HEK293 (cell line): ENCODE measurements around the gene VEGFA.

Experiments used
- CTCF ChIA-PET: fragments of 350-600 bp; formaldehyde crosslinking; extraction: SDS; loops from one replicate; lab custom pipeline; 2021; ENCODE audit warnings: antibody characterized with exemption; lab: Yijun Ruan, JAX
- POLR2A ChIA-PET: fragments of 300-600 bp; formaldehyde crosslinking; extraction: SDS; loops from one replicate; lab custom pipeline; 2020; ENCODE audit warnings: antibody characterized with exemption, inconsistent platforms; lab: Yijun Ruan, JAX
- H3K27ac ChIP-seq: fragments of 200-500 bp; sonication (Bioruptor generic); 2 replicates; pipeline ENCODE4 v1.5.1; 2014; ENCODE audit warnings: low read depth, low read length, control low read depth, inconsistent platforms; ENCODE audit errors: extremely low read depth
- H3K36me3 ChIP-seq, 2 experiments: fragments of 200-500 bp in 1 of 2; sonication (Bioruptor generic) in 1 of 2; 1 replicate in 1 of 2; 2 replicates in 1 of 2; pipeline ENCODE4 v1.5.1; 2014 to 2017; ENCODE audit warnings: inconsistent platforms in 2 of 2, low read length in 2 of 2; ENCODE audit not compliant: control insufficient read depth in 2 of 2, insufficient read depth in 1 of 2
- H3K4me1 ChIP-seq: fragments of 200-500 bp; sonication (Bioruptor generic); 2 replicates; pipeline ENCODE4 v1.5.1; 2014; ENCODE audit warnings: mild to moderate bottlenecking, low read length, inconsistent platforms; ENCODE audit not compliant: control insufficient read depth, insufficient read depth
- H3K4me3 ChIP-seq: 2 replicates; pipeline ENCODE4 v1.5.1; 2011; ENCODE audit warnings: low read depth, mild to moderate bottlenecking, control low read depth, low read length, moderate library complexity
- H3K9me3 ChIP-seq: fragments of 200-500 bp; sonication (Bioruptor generic); 2 replicates; pipeline ENCODE4 v1.5.1; 2014; ENCODE audit warnings: low read depth, low read length, inconsistent platforms; ENCODE audit not compliant: control insufficient read depth, insufficient read depth
- EGR2 ChIP-seq: fragments of 450-650 bp; formaldehyde crosslinking; IDR thresholded peaks from 2 replicates; pipeline ENCODE4 v1.5.1; 2016; ENCODE audit warnings: low read depth, missing biosample characterization, missing genetic modification characterization
- HOXC10 ChIP-seq: sonication (generic); formaldehyde crosslinking; IDR thresholded peaks from 2 replicates; pipeline ENCODE4 v1.8.1; 2023; ENCODE audit warnings: mild to moderate bottlenecking, missing genetic modification reagents
- KLF8 ChIP-seq: fragments of 450-650 bp; formaldehyde crosslinking; IDR thresholded peaks from 2 replicates; pipeline ENCODE4 v1.5.1; 2016; ENCODE audit warnings: missing biosample characterization, missing genetic modification characterization
- OVOL3 ChIP-seq: fragments of 450-650 bp; formaldehyde crosslinking; IDR thresholded peaks from 2 replicates; pipeline ENCODE4 v1.5.1; 2016; ENCODE audit warnings: missing biosample characterization, missing genetic modification characterization
- SALL2 ChIP-seq: fragments of 450-650 bp; formaldehyde crosslinking; IDR thresholded peaks from 2 replicates; pipeline ENCODE4 v1.5.0; 2017; ENCODE audit warnings: missing biosample characterization, mild to moderate bottlenecking, missing genetic modification characterization, borderline replicate concordance
- YY1 ChIP-seq: fragments of 450-650 bp; formaldehyde crosslinking; IDR thresholded peaks from 2 replicates; pipeline ENCODE4 v1.5.1; 2018; ENCODE audit warnings: missing biosample characterization, missing genetic modification characterization
- ZBTB20 ChIP-seq: fragments of 450-650 bp; formaldehyde crosslinking; IDR thresholded peaks from 2 replicates; pipeline ENCODE4 v1.5.1; 2016; ENCODE audit warnings: missing biosample characterization, missing genetic modification characterization
- ZBTB21 ChIP-seq: fragments of 450-650 bp; formaldehyde crosslinking; IDR thresholded peaks from 2 replicates; pipeline ENCODE4 v1.5.1; 2017; ENCODE audit warnings: missing biosample characterization, missing genetic modification characterization
- ZFHX2 ChIP-seq: fragments of 450-650 bp; formaldehyde crosslinking; conservative IDR thresholded peaks from 2 replicates; pipeline ENCODE4 v1.5.1; 2016; ENCODE audit warnings: missing biosample characterization, missing genetic modification characterization
- ZFP41 ChIP-seq: fragments of 450-650 bp; formaldehyde crosslinking; IDR thresholded peaks from 2 replicates; pipeline ENCODE4 v1.5.1; 2016; ENCODE audit warnings: missing biosample characterization, missing genetic modification characterization, borderline replicate concordance
- ZFP69B ChIP-seq: fragments of 450-650 bp; formaldehyde crosslinking; IDR thresholded peaks from 2 replicates; pipeline ENCODE4 v1.5.1; 2016; ENCODE audit warnings: missing biosample characterization, missing genetic modification characterization
- ZIC2 ChIP-seq: fragments of 450-650 bp; formaldehyde crosslinking; IDR thresholded peaks from 2 replicates; pipeline ENCODE4 v1.5.1; 2016; ENCODE audit warnings: missing biosample characterization, missing genetic modification characterization
- ZNF16 ChIP-seq: fragments of 450-650 bp; formaldehyde crosslinking; IDR thresholded peaks from 2 replicates; pipeline ENCODE4 v1.5.1; 2016; ENCODE audit warnings: low read depth, missing biosample characterization, missing genetic modification characterization
- ZNF174 ChIP-seq: fragments of 450-650 bp; formaldehyde crosslinking; IDR thresholded peaks from 2 replicates; pipeline ENCODE4 v1.5.0; 2017; ENCODE audit warnings: missing biosample characterization, mild to moderate bottlenecking, missing genetic modification characterization
- ZNF175 ChIP-seq: fragments of 450-650 bp; formaldehyde crosslinking; IDR thresholded peaks from 2 replicates; pipeline ENCODE4 v1.5.1; 2016; ENCODE audit warnings: missing biosample characterization, missing genetic modification characterization
- ZNF19 ChIP-seq: fragments of 450-650 bp; formaldehyde crosslinking; IDR thresholded peaks from 2 replicates; pipeline ENCODE4; 2016; ENCODE audit warnings: missing biosample characterization, missing genetic modification characterization, low read depth
- ZNF202 ChIP-seq: fragments of 450-650 bp; formaldehyde crosslinking; IDR thresholded peaks from 2 replicates; pipeline ENCODE4 v1.5.1; 2016; ENCODE audit warnings: missing biosample characterization, missing genetic modification characterization, borderline replicate concordance
- ZNF221 ChIP-seq: fragments of 450-650 bp; formaldehyde crosslinking; IDR thresholded peaks from 2 replicates; pipeline ENCODE4 v1.5.1; 2017; ENCODE audit warnings: missing biosample characterization, missing genetic modification characterization, borderline replicate concordance
- ZNF394 ChIP-seq: fragments of 450-650 bp; formaldehyde crosslinking; IDR thresholded peaks from 2 replicates; pipeline ENCODE4 v1.5.1; 2016; ENCODE audit warnings: missing biosample characterization, missing genetic modification characterization, mild to moderate bottlenecking, moderate library complexity, borderline replicate concordance
- ZNF423 ChIP-seq: fragments of 450-650 bp; formaldehyde crosslinking; IDR thresholded peaks from 2 replicates; pipeline ENCODE4 v1.5.1; 2016; ENCODE audit warnings: missing biosample characterization, missing genetic modification characterization
- ZNF473 ChIP-seq: fragments of 450-650 bp; formaldehyde crosslinking; IDR thresholded peaks from 2 replicates; pipeline ENCODE4 v1.5.1; 2017; ENCODE audit warnings: missing biosample characterization, missing genetic modification characterization
- ZNF544 ChIP-seq: fragments of 450-650 bp; formaldehyde crosslinking; IDR thresholded peaks from 2 replicates; pipeline ENCODE4 v1.5.0; 2017; ENCODE audit warnings: missing biosample characterization, missing genetic modification characterization
- ZNF549 ChIP-seq: fragments of 450-650 bp; IDR thresholded peaks from 2 replicates; pipeline ENCODE4 v1.5.1; 2018; ENCODE audit warnings: missing biosample characterization, missing genetic modification characterization, mild to moderate bottlenecking, inconsistent platforms, moderate library complexity
- ZNF555 ChIP-seq: fragments of 450-650 bp; formaldehyde crosslinking; conservative IDR thresholded peaks from 2 replicates; pipeline ENCODE4 v1.5.1; 2017; ENCODE audit warnings: missing biosample characterization, mild to moderate bottlenecking, missing genetic modification characterization, inconsistent platforms
- ZNF629 ChIP-seq: fragments of 450-650 bp; formaldehyde crosslinking; IDR thresholded peaks from 2 replicates; pipeline ENCODE4 v1.5.1; 2017; ENCODE audit warnings: missing biosample characterization, missing genetic modification characterization
- ZSCAN16 ChIP-seq: fragments of 450-650 bp; formaldehyde crosslinking; IDR thresholded peaks from 2 replicates; pipeline ENCODE4 v1.5.1; 2016; ENCODE audit warnings: missing biosample characterization, missing genetic modification characterization
- TF ChIP-seq, protein P1 (sequence below): fragments of 450-650 bp; formaldehyde crosslinking; IDR thresholded peaks from 2 replicates; pipeline ENCODE4 v1.5.0; 2017; ENCODE audit warnings: missing biosample characterization, missing genetic modification characterization, borderline replicate concordance
- TF ChIP-seq, protein P2 (sequence below): fragments of 450-650 bp; formaldehyde crosslinking; IDR thresholded peaks from 2 replicates; pipeline ENCODE4 v1.5.1; 2016; ENCODE audit warnings: missing biosample characterization, missing genetic modification characterization
- TF ChIP-seq, protein P3 (sequence below): fragments of 450-650 bp; formaldehyde crosslinking; IDR thresholded peaks from 2 replicates; pipeline ENCODE4 v1.5.1; 2016; ENCODE audit warnings: missing biosample characterization, missing genetic modification characterization
- TF ChIP-seq, protein P4 (sequence below): fragments of 450-650 bp; formaldehyde crosslinking; IDR thresholded peaks from 2 replicates; pipeline ENCODE4 v1.5.1; 2017; ENCODE audit warnings: missing biosample characterization, missing genetic modification characterization

The VEGFA gene

DNA sequence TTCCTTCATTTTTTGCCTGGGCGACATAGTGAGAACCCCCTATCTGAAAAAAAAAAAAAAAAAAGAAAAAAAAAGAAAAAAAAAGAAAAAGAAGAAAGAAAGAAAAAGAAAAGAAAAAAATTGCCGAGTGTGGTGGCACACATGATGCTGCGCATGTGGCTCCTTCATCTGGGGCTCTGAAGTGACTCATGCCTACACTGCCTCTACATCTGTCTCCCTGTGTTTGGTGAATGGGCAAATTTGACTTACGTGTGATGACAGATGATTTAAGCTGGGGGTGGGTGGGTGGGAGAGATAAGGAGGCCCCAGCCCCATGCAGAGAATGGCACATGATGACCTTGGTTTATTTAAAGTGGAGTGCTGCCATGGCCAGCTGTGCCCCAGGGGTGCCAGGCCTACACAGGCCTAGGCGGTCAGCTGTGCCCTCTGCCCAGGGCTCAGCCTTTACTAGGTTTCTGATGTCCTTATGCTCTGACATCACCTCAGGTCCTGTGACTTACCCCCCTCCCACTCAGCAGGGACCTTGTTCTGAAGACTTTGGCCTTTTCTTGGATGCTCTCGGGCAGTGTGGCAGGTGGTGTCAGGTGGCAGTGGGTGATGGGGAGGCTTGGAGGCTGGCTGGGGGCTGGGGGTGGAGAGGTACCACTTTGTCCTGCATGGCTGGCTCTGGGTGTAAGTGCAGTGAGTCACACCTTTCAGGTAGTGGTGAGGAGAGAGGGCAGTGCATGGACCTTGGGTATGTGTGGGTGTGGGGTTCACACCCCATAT is 41.1 kb downstream of the VEGFA start (continued):
- TF ChIP-seq, protein P1, sequence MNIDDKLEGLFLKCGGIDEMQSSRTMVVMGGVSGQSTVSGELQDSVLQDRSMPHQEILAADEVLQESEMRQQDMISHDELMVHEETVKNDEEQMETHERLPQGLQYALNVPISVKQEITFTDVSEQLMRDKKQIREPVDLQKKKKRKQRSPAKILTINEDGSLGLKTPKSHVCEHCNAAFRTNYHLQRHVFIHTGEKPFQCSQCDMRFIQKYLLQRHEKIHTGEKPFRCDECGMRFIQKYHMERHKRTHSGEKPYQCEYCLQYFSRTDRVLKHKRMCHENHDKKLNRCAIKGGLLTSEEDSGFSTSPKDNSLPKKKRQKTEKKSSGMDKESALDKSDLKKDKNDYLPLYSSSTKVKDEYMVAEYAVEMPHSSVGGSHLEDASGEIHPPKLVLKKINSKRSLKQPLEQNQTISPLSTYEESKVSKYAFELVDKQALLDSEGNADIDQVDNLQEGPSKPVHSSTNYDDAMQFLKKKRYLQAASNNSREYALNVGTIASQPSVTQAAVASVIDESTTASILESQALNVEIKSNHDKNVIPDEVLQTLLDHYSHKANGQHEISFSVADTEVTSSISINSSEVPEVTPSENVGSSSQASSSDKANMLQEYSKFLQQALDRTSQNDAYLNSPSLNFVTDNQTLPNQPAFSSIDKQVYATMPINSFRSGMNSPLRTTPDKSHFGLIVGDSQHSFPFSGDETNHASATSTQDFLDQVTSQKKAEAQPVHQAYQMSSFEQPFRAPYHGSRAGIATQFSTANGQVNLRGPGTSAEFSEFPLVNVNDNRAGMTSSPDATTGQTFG, result no peak
- TF ChIP-seq EGR2 (tag by site-specific recombination), result peak; percentile 90
- TF ChIP-seq YY1 (tag by site-specific recombination), result no peak
- TF ChIP-seq ZFHX2 (tag by site-specific recombination), result peak; percentile 95
- TF ChIP-seq, protein P2, sequence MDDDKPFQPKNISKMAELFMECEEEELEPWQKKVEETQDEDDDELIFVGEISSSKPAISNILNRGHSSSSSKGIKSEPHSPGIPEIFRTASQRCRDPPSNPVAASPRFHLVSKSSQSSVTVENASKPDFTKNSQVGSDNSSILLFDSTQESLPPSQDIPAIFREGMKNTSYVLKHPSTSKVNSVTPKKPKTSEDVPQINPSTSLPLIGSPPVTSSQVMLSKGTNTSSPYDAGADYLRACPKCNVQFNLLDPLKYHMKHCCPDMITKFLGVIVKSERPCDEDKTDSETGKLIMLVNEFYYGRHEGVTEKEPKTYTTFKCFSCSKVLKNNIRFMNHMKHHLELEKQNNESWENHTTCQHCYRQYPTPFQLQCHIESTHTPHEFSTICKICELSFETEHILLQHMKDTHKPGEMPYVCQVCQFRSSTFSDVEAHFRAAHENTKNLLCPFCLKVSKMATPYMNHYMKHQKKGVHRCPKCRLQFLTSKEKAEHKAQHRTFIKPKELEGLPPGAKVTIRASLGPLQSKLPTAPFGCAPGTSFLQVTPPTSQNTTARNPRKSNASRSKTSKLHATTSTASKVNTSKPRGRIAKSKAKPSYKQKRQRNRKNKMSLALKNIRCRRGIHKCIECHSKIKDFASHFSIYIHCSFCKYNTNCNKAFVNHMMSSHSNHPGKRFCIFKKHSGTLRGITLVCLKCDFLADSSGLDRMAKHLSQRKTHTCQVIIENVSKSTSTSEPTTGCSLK (tag by site-specific recombination), result no peak
- no peak for TF ChIP-seq ZNF16 (tag by site-specific recombination)
- TF ChIP-seq, protein P3, sequence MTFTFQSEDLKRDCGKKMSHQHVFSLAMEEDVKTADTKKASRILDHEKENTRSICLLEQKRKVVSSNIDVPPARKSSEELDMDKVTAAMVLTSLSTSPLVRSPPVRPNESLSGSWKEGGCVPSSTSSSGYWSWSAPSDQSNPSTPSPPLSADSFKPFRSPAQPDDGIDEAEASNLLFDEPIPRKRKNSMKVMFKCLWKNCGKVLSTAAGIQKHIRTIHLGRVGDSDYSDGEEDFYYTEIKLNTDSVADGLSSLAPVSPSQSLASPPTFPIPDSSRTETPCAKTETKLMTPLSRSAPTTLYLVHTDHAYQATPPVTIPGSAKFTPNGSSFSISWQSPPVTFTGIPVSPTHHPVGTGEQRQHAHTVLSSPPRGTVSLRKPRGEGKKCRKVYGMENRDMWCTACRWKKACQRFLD (tag by site-specific recombination), result no peak
- TF ChIP-seq ZIC2 (tag by site-specific recombination), result 0 out of 2 replicates have a peak, but pooled peaks have one; percentile 17
- TF ChIP-seq ZNF221 (tag by site-specific recombination), result no peak
- TF ChIP-seq ZNF549 (tag by site-specific recombination), result no peak
- no peak for TF ChIP-seq ZBTB21
- no peak for TF ChIP-seq ZNF394 (tag by site-specific recombination)
- TF ChIP-seq OVOL3 (tag by site-specific recombination), result no peak

DNA sequence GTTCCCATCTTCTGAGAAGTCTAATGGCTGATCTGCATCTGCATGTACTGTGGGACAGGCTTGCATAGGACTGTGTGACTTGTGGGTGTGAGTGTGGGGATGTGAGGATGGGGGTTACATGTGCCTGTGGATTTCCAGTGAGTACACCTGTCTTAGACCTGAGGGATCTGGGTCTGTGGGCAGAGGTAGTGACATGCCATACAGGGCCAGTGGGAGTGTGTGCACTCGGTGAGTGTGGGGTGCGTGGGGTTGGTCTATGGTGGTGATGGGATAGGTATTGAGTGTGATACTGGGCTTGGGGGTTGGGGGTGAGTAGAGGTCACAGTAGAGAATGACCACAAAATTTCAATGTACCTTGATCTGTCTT is 41.7 kb downstream of the VEGFA start:
- no peaks in the 10 kb centered on the region for H3K36me3 ChIP-seq
- H3K27ac ChIP-seq, result no peak overlapping the region
- ChIA-PET CTCF (interaction anchor here (0.6 kb wide), 1 partner anchor 38 kb away, joined by 3 read pairs; no protein-coding TSS in a partner anchor), POLR2A (no interaction called here)
- H3K4me1 ChIP-seq, result peaks cover 14% of the 10 kb centered on the region
- H3K4me3 ChIP-seq, result no peak overlapping the region
- H3K9me3 ChIP-seq, result no peaks in the 10 kb centered on the region
- no peak for TF ChIP-seq HOXC10
- no peak for TF ChIP-seq ZSCAN16 (tag by site-specific recombination)
- TF ChIP-seq ZNF16 (tag by site-specific recombination), result no peak
- TF ChIP-seq ZNF202 (tag by site-specific recombination), result no peak
- no peak for TF ChIP-seq KLF8 (tag by site-specific recombination)
- no peak for TF ChIP-seq ZNF555 (tag by site-specific recombination)
- no peak for TF ChIP-seq ZNF174 (tag by site-specific recombination)
- no peak for TF ChIP-seq ZNF175 (tag by site-specific recombination)
- TF ChIP-seq SALL2 (tag by site-specific recombination), result no peak
- TF ChIP-seq EGR2 (tag by site-specific recombination), result peak; percentile 85
- TF ChIP-seq ZFP69B (tag by site-specific recombination), result no peak
- no peak for TF ChIP-seq ZBTB20 (tag by site-specific recombination)
- no peak for TF ChIP-seq ZFP41 (tag by site-specific recombination)
- no peak for TF ChIP-seq ZNF423 (tag by site-specific recombination)
- TF ChIP-seq ZNF473 (tag by site-specific recombination), result no peak
- peak; percentile 85 for TF ChIP-seq ZFHX2 (tag by site-specific recombination)
- TF ChIP-seq, protein P4, sequence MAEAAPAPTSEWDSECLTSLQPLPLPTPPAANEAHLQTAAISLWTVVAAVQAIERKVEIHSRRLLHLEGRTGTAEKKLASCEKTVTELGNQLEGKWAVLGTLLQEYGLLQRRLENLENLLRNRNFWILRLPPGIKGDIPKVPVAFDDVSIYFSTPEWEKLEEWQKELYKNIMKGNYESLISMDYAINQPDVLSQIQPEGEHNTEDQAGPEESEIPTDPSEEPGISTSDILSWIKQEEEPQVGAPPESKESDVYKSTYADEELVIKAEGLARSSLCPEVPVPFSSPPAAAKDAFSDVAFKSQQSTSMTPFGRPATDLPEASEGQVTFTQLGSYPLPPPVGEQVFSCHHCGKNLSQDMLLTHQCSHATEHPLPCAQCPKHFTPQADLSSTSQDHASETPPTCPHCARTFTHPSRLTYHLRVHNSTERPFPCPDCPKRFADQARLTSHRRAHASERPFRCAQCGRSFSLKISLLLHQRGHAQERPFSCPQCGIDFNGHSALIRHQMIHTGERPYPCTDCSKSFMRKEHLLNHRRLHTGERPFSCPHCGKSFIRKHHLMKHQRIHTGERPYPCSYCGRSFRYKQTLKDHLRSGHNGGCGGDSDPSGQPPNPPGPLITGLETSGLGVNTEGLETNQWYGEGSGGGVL (tag by site-specific recombination), result 0 out of 2 replicates have a peak, but pooled peaks have one; percentile 2
- no peak for TF ChIP-seq ZNF629
- TF ChIP-seq ZNF19 (tag by site-specific recombination), result no peak
- TF ChIP-seq ZNF544 (tag by site-specific recombination), result no peak
